ENCODE measurements around the gene TRAM2. TPM values are rescaled to one million over a fixed set of nuclear protein-coding genes. Genes with fewer than 3 reads are reported as not detected.

TRAM2 gene
- total and polyA plus RNA-seq, 2 of the 8 experiments (the other 6 are each of a cell fraction or from before 2014, with no cell fraction given): 9.0 to 21.4 TPM

- Histone ChIP-seq H2BK5ac (ENCODE audit: low read depth, low read length) (no peak overlapping the region), H2BK120ac (replicated peaks; ENCODE audit: low read depth, low read length) (no peak overlapping the region), H3K18ac (ENCODE audit: extremely low read depth, low read length) (no peak overlapping the region), H3K9ac (replicated peaks in 1 of 4; ENCODE audit: extremely low read depth in 1 of 4, low read depth in 3 of 4, low read length in 3 of 4) (no peak overlapping the region), H3K23ac (ENCODE audit: insufficient read length) (no peak overlapping the region), H3K79me1 (ENCODE audit: low read depth, low read length) (no peaks in the 10 kb centered on the region), H3K9me3 (ENCODE audit: insufficient read depth in 2 of 2, low read depth in 1 of 2, low read length in 1 of 2) (no peaks in the 10 kb centered on the region), H3K23me2 (ENCODE audit: low read depth, low read length) (no peaks in the 10 kb centered on the region), H2AK5ac (ENCODE audit: low read depth, low read length) (no peak overlapping the region), H3K56ac (replicated peaks; ENCODE audit: insufficient read length, low read depth, low read length) (no peak overlapping the region), H3K27me3 (replicated peaks in 1 of 4; ENCODE audit: control insufficient read depth in 3 of 4, extremely low read depth in 1 of 4, insufficient read depth in 3 of 4, low read length in 3 of 4) (no peaks in the 10 kb centered on the region; a peak in 1 of 7 replicates), H4K8ac (ENCODE audit: extremely low read depth, insufficient read depth, low read length) (no peak overlapping the region), H3K27ac (ENCODE audit: low read depth, low read length) (no peak overlapping the region), H2AFZ (ENCODE audit: low read length) (peak overlapping the region; percentile 49), H3K36me3 (ENCODE audit: control insufficient read depth in 2 of 4, insufficient read depth in 4 of 4, low read length in 3 of 4) (no peaks in the 10 kb centered on the region), H4K91ac (replicated peaks; ENCODE audit: insufficient read length, low read length) (no peak overlapping the region), H4K5ac (ENCODE audit: insufficient read length, low read depth, low read length) (no peak overlapping the region), H2BK12ac (ENCODE audit: low read depth, low read length) (no peak overlapping the region), H3K79me2 (ENCODE audit: control insufficient read depth in 1 of 2, insufficient read depth in 2 of 2, low read length in 2 of 2) (no peaks in the 10 kb centered on the region), H3K4me3 (ENCODE audit: extremely low read depth in 1 of 4, insufficient read depth in 2 of 4, low read depth in 3 of 4, low read length in 4 of 4) (no peak overlapping the region), H3K4me2 (ENCODE audit: insufficient read depth in 1 of 2, low read depth in 2 of 2, low read length in 2 of 2) (no peak overlapping the region), H3K14ac (ENCODE audit: insufficient read length) (no peak overlapping the region), H2BK15ac (ENCODE audit: low read length) (no peak overlapping the region), H4K20me1 (replicated peaks in 1 of 2; ENCODE audit: control insufficient read depth in 1 of 2, insufficient read depth in 2 of 2, low read length in 2 of 2) (no peaks in the 10 kb centered on the region), H3K4me1 (replicated peaks in 1 of 4; ENCODE audit: control insufficient read depth in 3 of 4, insufficient read depth in 4 of 4, low read length in 3 of 4) (peaks cover 0 to 6% (median 3%) of the 10 kb centered on the region in 4 experiments; a peak in 6 of 7 replicates), H2BK20ac (ENCODE audit: low read length) (no peak overlapping the region), H3K4ac (replicated peaks; ENCODE audit: insufficient read length, low read depth, low read length) (no peak overlapping the region)
- ChIA-PET POLR2A (ENCODE audit: partially characterized antibody) (interaction anchor here (0.6 to 2.7 kb wide), 5 partner anchors 14 to 99 kb away, joined by 3 to 13 read pairs (median 3); partner anchors contain the start of gene TRAM2), CTCF (ENCODE audit: partially characterized antibody) (interaction anchor here (0.9 to 6.8 kb wide), 19 partner anchors 10 to 309 kb away, joined by 3 to 85 read pairs (median 5); partner anchors contain the start of genes EFHC1 and TRAM2)
- TF ChIP-seq JUN (IDR thresholded peaks at IDR 0.05; ENCODE audit: low read depth, low read length) (no peak), ATF2 (IDR thresholded peaks at IDR 0.05; ENCODE audit: low read length) (0 out of 2 replicates have a peak, but pooled peaks have one; percentile 59), POU5F1 (IDR thresholded peaks at IDR 0.05; ENCODE audit: low read depth, low read length) (no peak), TBP (IDR thresholded peaks at IDR 0.05; ENCODE audit: low read depth, low read length) (no peak), POLR2AphosphoS5 (IDR thresholded peaks at IDR 0.05; ENCODE audit: low read depth, low read length) (peak; percentile 21; the same call in 1 of the 2 replicates), SRF (IDR thresholded peaks at IDR 0.05; ENCODE audit: low read depth, low read length) (peak; percentile 87), TAF1 (IDR thresholded peaks at IDR 0.05; ENCODE audit: low read depth, low read length) (peak; percentile 23; the same call in 1 of the 2 replicates), SIN3A (conservative IDR thresholded peaks at IDR 0.05 in 1 of 2, IDR thresholded peaks at IDR 0.05 in 1 of 2; ENCODE audit: low read depth in 1 of 2, low read length in 2 of 2) (peak; percentile 30 to 80; a peak in 1 of 4 replicates), POLR2A (IDR thresholded peaks at IDR 0.05; ENCODE audit: control extremely low read depth in 1 of 2, low read depth in 2 of 2, low read length in 2 of 2) (peak in 1 of 2 experiments; percentile 45; a peak in 1 of 3 replicates), TCF12 (IDR thresholded peaks at IDR 0.05; ENCODE audit: low read depth, low read length) (peak; percentile 71; the same call in 1 of the 2 replicates)
- 69% methylated on average over 7 of the region's 7 CpGs; no CpG with 5 or more reads in 1 of the 2 experiments for WGBS, 2 experiments (ENCODE audit: extremely low coverage in 1 of 2, insufficient coverage in 1 of 2, insufficient read length in 1 of 2, insufficient replicate concordance in 2 of 2, low coverage in 1 of 2, low lambda C conversion rate in 2 of 2, missing lambda C conversion rate in 1 of 2)
- FAIRE-seq (no peak), DNase-seq (ENCODE audit: low read depth in 1 of 2, low spot score in 2 of 2) (no peak)
These were observed 18.3 kb upstream of the TRAM2 start for GRCh38 chr6:52595000-52595795.
